Ovary (tissue), 3 donors: ENCODE data around the gene CHID1.
A peak's percentile ranks its signal among the peaks of the same experiment; 100 is the strongest.

Experiments
- CTCF ChIP-seq, 3 donors: fragments of 450-650 bp in 2 of 3; fragments of 200-600 bp in 1 of 3; IDR thresholded peaks; one replicate each; pipeline versions ENCODE4 v1.5.1 to v1.8.0; 2016 to 2022; ENCODE audit warnings: antibody characterized with exemption in 3 of 3, mild to moderate bottlenecking in 1 of 3
- EP300 ChIP-seq: sonication (generic); formaldehyde crosslinking; IDR thresholded peaks from one replicate; pipeline ENCODE4 v1.6.1; 2017; ENCODE audit warnings: antibody characterized with exemption
- POLR2A ChIP-seq: fragments of 450-650 bp; IDR thresholded peaks from one replicate; pipeline ENCODE4 v1.6.1; 2017; ENCODE audit warnings: antibody characterized with exemption, mild to moderate bottlenecking, moderate library complexity
- donor health status: DM: no; HTN: no; CAD: no.

DNA sequence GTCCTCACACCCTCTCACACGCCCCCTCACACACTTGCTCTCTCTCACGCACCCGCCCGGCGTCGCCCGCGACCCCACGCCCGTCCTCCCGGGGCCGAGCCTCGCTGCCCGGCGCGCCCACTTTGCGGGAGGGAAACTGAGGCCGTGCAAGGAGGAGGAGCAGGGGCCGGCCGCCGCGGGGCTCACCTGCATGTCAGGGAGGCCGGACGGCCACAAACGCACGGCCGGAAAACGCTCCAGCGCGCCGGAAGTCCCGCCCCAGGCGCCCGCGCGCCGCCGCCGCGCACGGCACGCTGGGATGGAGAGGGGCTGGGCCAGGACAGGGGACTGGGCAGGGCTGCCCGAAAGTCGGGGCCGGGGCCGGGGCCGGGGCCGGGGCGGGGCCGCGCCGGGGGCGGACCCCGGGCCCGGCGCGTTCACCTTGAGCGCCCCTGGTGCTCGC is at the start of gene CHID1:
- TF ChIP-seq CTCF (IDR thresholded peaks at IDR 0.05) (no peak), EP300 (no peak), POLR2A (peak; percentile 33)
